AG04450 (cell line): ENCODE measurements around the gene VPS37C. TPM values are rescaled to one million over a fixed set of nuclear protein-coding genes. Genes with fewer than 3 reads are reported as not detected.

Source experiments
- CTCF ChIA-PET: fragments of 300-600, 350-600 bp; formaldehyde crosslinking; extraction: SDS; loops from one replicate; lab custom pipeline; 2022; ENCODE audit warnings: antibody characterized with exemption, inconsistent platforms; lab: Charles Lee
- POLR2A ChIA-PET: fragments of 350-600 bp; formaldehyde crosslinking; extraction: SDS; loops from one replicate; lab custom pipeline; 2021; ENCODE audit warnings: antibody characterized with exemption, inconsistent platforms; lab: Yijun Ruan, JAX
- DNase-seq: peaks from one replicate; pipeline ENCODE4 v3.0.0-alpha.2; 2011; ENCODE audit warnings: low read depth, low spot score
- H3K27ac ChIP-seq: one replicate; pipeline ENCODE4 v1.5.1; 2012; ENCODE audit warnings: low read depth, low read length, control low read depth
- H3K27me3 ChIP-seq: one replicate; pipeline ENCODE4 v1.6.0; 2012; ENCODE audit warnings: low read length; ENCODE audit not compliant: control insufficient read depth, insufficient read depth
- H3K4me3 ChIP-seq: 2 replicates; pipeline ENCODE4 v1.5.1; 2011; ENCODE audit warnings: mild to moderate bottlenecking, low read depth, low read length, control low read depth
- H3K9me3 ChIP-seq: 2 replicates; pipeline ENCODE4 v1.5.1; 2012; ENCODE audit warnings: low read length; ENCODE audit not compliant: control insufficient read depth, insufficient read depth
- polyA plus RNA-seq: library from polyadenylated mRNA; depleted of rRNA; stranded (reverse); fragments of >200 nt; gene quantifications from 2 replicates; pipeline ENCODE4 v1.2.3, GENCODE V29; 2011
- TF ChIP-seq, protein P1 (sequence below): IDR thresholded peaks from 2 replicates; pipeline ENCODE4 v1.5.1; 2011; ENCODE audit warnings: low read depth, low read length, control low read depth, inconsistent platforms

The VPS37C gene
- polyA plus RNA-seq, 1 experiment: 10.9 TPM

DNA sequence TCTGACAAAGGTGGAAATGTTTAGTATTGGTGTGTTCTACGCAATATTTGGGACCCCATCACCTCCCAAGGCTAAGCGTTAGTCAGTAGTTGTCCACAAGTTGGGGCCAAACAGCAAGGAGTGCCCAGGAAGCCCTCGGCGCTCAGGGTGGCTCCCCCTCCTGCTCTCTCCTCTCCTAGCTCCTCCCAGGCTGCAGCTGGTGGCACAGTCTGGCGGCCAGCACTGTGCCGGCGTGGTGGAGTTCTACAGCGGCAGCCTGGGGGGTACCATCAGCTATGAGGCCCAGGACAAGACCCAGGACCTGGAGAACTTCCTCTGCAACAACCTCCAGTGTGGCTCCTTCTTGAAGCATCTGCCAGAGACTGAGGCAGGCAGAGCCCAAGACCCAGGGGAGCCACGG, 42.2 kb downstream of the VPS37C start:
- ChIA-PET CTCF (no interaction called here), POLR2A (no interaction called here)
- TF ChIP-seq, protein P1, sequence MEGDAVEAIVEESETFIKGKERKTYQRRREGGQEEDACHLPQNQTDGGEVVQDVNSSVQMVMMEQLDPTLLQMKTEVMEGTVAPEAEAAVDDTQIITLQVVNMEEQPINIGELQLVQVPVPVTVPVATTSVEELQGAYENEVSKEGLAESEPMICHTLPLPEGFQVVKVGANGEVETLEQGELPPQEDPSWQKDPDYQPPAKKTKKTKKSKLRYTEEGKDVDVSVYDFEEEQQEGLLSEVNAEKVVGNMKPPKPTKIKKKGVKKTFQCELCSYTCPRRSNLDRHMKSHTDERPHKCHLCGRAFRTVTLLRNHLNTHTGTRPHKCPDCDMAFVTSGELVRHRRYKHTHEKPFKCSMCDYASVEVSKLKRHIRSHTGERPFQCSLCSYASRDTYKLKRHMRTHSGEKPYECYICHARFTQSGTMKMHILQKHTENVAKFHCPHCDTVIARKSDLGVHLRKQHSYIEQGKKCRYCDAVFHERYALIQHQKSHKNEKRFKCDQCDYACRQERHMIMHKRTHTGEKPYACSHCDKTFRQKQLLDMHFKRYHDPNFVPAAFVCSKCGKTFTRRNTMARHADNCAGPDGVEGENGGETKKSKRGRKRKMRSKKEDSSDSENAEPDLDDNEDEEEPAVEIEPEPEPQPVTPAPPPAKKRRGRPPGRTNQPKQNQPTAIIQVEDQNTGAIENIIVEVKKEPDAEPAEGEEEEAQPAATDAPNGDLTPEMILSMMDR: no peak

GRCh38 chr11:61118406-61118805, 42.8 kb downstream of the VPS37C start:
- POLR2A ChIA-PET: no interaction called here
- no peaks in the 10 kb centered on the region; the same call in 1 of the 2 replicates for H3K9me3 ChIP-seq

More for the DNA sequence above, 42.2 kb downstream of the VPS37C start:
- DNase-seq: no peak
- Histone ChIP-seq H3K4me3 (no peak overlapping the region), H3K27me3 (peaks cover 16% of the 10 kb centered on the region), H3K27ac (no peak overlapping the region), H3K9me3 (no peaks in the 10 kb centered on the region; the same call in 1 of the 2 replicates)

GRCh38 chr11:61118004-61118403, 43.2 kb downstream of the VPS37C start:
- TF ChIP-seq, protein P1: no peak
- no peak for DNase-seq
- Histone ChIP-seq H3K27me3 (peaks cover 19% of the 10 kb centered on the region), H3K4me3 (no peak overlapping the region), H3K9me3 (no peaks in the 10 kb centered on the region; the same call in 1 of the 2 replicates), H3K27ac (no peak overlapping the region)
- CTCF ChIA-PET: interaction anchor here (1.2 to 1.5 kb wide), 2 partner anchors 11 to 69 kb away, joined by 4 to 6 read pairs; no protein-coding TSS in a partner anchor
- POLR2A ChIA-PET: no interaction called here

More at GRCh38 chr11:61118406-61118805, 42.8 kb downstream of the VPS37C start:
- TF ChIP-seq, protein P1: no peak
- DNase-seq: no peak
- no peak overlapping the region for H3K27ac ChIP-seq
- CTCF ChIA-PET: interaction anchor here (1.5 kb wide), 1 partner anchor 69 kb away, joined by 6 read pairs; no protein-coding TSS in a partner anchor
- peaks cover 16% of the 10 kb centered on the region for H3K27me3 ChIP-seq
- H3K4me3 ChIP-seq: no peak overlapping the region

GRCh38 chr11:61117168-61117520, 44.1 kb downstream of the VPS37C start:
- H3K27ac ChIP-seq: no peak overlapping the region
- ChIA-PET CTCF (interaction anchor here (1.2 to 1.5 kb wide), 2 partner anchors 12 to 70 kb away, joined by 4 to 6 read pairs; no protein-coding TSS in a partner anchor), POLR2A (no interaction called here)
- DNase-seq: no peak
- TF ChIP-seq, protein P1: no peak
- no peak overlapping the region for H3K4me3 ChIP-seq
- no peaks in the 10 kb centered on the region; the same call in 1 of the 2 replicates for H3K9me3 ChIP-seq
- peaks cover 19% of the 10 kb centered on the region for H3K27me3 ChIP-seq

- Histone ChIP-seq H3K9me3 (no peaks in the 10 kb centered on the region; the same call in 1 of the 2 replicates), H3K4me3 (no peak overlapping the region), H3K27ac (no peak overlapping the region), H3K27me3 (peaks cover 18% of the 10 kb centered on the region)
- ChIA-PET POLR2A (no interaction called here), CTCF (interaction anchor here (1.2 kb wide), 1 partner anchor 12 kb away, joined by 4 read pairs; no protein-coding TSS in a partner anchor)
- DNase-seq: no peak
- TF ChIP-seq, protein P1: no peak
Measured at GRCh38 chr11:61116426-61117167, 44.6 kb downstream of the VPS37C start.
